AG04450 (cell line): ENCODE results near the gene OMG. TPM values are rescaled to one million over a fixed set of nuclear protein-coding genes. Genes with fewer than 3 reads are reported as not detected.

Source experiments
- CTCF ChIA-PET: fragments of 300-600, 350-600 bp; formaldehyde crosslinking; extraction: SDS; loops from one replicate; lab custom pipeline; 2022; ENCODE audit warnings: antibody characterized with exemption, inconsistent platforms; lab: Charles Lee
- POLR2A ChIA-PET: fragments of 350-600 bp; formaldehyde crosslinking; extraction: SDS; loops from one replicate; lab custom pipeline; 2021; ENCODE audit warnings: antibody characterized with exemption, inconsistent platforms; lab: Yijun Ruan, JAX
- DNase-seq: peaks from one replicate; pipeline ENCODE4 v3.0.0-alpha.2; 2011; ENCODE audit warnings: low read depth, low spot score
- H3K27ac ChIP-seq: one replicate; pipeline ENCODE4 v1.5.1; 2012; ENCODE audit warnings: low read depth, low read length, control low read depth
- H3K27me3 ChIP-seq: one replicate; pipeline ENCODE4 v1.6.0; 2012; ENCODE audit warnings: low read length; ENCODE audit not compliant: control insufficient read depth, insufficient read depth
- H3K4me3 ChIP-seq: 2 replicates; pipeline ENCODE4 v1.5.1; 2011; ENCODE audit warnings: mild to moderate bottlenecking, low read depth, low read length, control low read depth
- H3K9me3 ChIP-seq: 2 replicates; pipeline ENCODE4 v1.5.1; 2012; ENCODE audit warnings: low read length; ENCODE audit not compliant: control insufficient read depth, insufficient read depth
- polyA plus RNA-seq: library from polyadenylated mRNA; depleted of rRNA; stranded (reverse); fragments of >200 nt; gene quantifications from 2 replicates; pipeline ENCODE4 v1.2.3, GENCODE V29; 2011
- TF ChIP-seq, protein P1 (sequence below): IDR thresholded peaks from 2 replicates; pipeline ENCODE4 v1.5.1; 2011; ENCODE audit warnings: low read depth, low read length, control low read depth, inconsistent platforms

The OMG gene
- polyA plus RNA-seq, 1 experiment: 1.8 TPM

- Histone ChIP-seq H3K27me3 (no peaks in the 10 kb centered on the region), H3K9me3 (no peaks in the 10 kb centered on the region), H3K27ac (no peak overlapping the region), H3K4me3 (no peak overlapping the region)
- ChIA-PET CTCF (no interaction called here), POLR2A (no interaction called here)
- TF ChIP-seq, protein P1, sequence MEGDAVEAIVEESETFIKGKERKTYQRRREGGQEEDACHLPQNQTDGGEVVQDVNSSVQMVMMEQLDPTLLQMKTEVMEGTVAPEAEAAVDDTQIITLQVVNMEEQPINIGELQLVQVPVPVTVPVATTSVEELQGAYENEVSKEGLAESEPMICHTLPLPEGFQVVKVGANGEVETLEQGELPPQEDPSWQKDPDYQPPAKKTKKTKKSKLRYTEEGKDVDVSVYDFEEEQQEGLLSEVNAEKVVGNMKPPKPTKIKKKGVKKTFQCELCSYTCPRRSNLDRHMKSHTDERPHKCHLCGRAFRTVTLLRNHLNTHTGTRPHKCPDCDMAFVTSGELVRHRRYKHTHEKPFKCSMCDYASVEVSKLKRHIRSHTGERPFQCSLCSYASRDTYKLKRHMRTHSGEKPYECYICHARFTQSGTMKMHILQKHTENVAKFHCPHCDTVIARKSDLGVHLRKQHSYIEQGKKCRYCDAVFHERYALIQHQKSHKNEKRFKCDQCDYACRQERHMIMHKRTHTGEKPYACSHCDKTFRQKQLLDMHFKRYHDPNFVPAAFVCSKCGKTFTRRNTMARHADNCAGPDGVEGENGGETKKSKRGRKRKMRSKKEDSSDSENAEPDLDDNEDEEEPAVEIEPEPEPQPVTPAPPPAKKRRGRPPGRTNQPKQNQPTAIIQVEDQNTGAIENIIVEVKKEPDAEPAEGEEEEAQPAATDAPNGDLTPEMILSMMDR: no peak
- no peak for DNase-seq
Measured at GRCh38 chr17:31283841-31284240, 13.2 kb downstream of the OMG start.

GRCh38 chr17:31281061-31281460 is 16.0 kb downstream of the OMG start:
- no peaks in the 10 kb centered on the region for H3K9me3 ChIP-seq
- H3K4me3 ChIP-seq: no peak overlapping the region
- CTCF ChIA-PET: no interaction called here
- POLR2A ChIA-PET: interaction anchor here (0.6 kb wide), 1 partner anchor 279 kb away, joined by 6 read pairs; no protein-coding TSS in a partner anchor
- TF ChIP-seq, protein P1: no peak
- no peak overlapping the region for H3K27ac ChIP-seq
- H3K27me3 ChIP-seq: no peaks in the 10 kb centered on the region
- no peak for DNase-seq

DNA sequence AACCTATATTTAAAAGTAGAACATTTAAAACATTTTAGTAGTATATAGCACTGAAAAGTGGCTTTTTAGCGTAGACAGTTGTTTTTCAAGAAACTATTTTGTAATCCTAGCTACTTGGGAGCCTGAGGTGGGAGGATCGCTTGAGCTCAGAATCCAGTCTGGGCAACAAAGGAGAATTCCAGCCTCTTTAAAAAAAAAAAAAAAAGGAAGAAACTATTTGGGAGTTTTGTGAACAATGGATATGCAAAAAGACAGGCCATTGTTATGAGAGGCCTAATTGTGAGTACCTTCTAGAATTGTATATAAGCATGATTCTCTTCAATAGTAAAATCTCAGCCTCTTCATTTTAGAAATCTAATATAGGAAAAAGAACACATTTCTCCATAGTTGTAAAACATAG is 17.6 kb downstream of the OMG start:
- Histone ChIP-seq H3K27me3 (no peaks in the 10 kb centered on the region), H3K9me3 (no peaks in the 10 kb centered on the region), H3K27ac (no peak overlapping the region), H3K4me3 (no peak overlapping the region)
- ChIA-PET CTCF (no interaction called here), POLR2A (no interaction called here)
- TF ChIP-seq, protein P1: no peak
- no peak for DNase-seq

DNA sequence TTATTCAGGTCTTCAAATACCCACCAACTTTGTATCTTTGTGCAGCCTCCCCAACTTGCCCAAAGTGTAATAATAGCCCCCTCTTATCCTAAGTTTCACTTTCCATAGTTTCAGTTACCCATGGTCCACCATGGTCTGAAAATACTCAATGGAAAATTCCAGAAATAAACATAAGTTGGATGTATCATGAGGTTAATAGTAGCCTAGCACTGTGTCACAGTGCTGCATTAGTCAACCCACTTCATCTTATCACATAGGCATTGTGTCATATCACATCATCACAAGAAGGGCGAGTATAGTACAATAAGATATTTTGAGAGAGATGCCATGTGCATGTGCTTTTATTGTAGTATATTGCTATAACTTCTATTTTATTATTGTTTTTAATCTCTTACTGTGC is 21.9 kb downstream of the OMG start:
- POLR2A ChIA-PET: no interaction called here
- CTCF ChIA-PET: no interaction called here
- Histone ChIP-seq H3K27ac (no peak overlapping the region), H3K4me3 (no peak overlapping the region), H3K9me3 (no peaks in the 10 kb centered on the region), H3K27me3 (no peaks in the 10 kb centered on the region)
- TF ChIP-seq, protein P1: no peak
- no peak for DNase-seq

GRCh38 chr17:31274252-31274651 is 22.8 kb downstream of the OMG start:
- Histone ChIP-seq H3K4me3 (no peak overlapping the region), H3K27ac (no peak overlapping the region), H3K27me3 (no peaks in the 10 kb centered on the region), H3K9me3 (no peaks in the 10 kb centered on the region)
- DNase-seq: no peak
- ChIA-PET POLR2A (no interaction called here), CTCF (no interaction called here)
- TF ChIP-seq, protein P1: no peak
